Thyroid gland (tissue), 4 donors: ENCODE measurements around the gene TMEM11.

Experiments used
- POLR2A ChIP-seq, 2 donors: fragments of 450-650 bp; IDR thresholded peaks; one replicate each; pipeline ENCODE4 v1.6.1; 2017; ENCODE audit warnings: antibody characterized with exemption in 2 of 2, mild to moderate bottlenecking in 2 of 2, moderate library complexity in 1 of 2
- TF ChIP-seq, protein P1 (sequence below), 6 experiments: fragments of 200-600 bp in 3 of 6; fragments of 450-650 bp in 3 of 6; sonication (generic) in 3 of 6; IDR thresholded peaks; one replicate each; pipeline ENCODE4 v1.5.1; 2016 to 2019; ENCODE audit warnings: antibody characterized with exemption in 6 of 6, mild to moderate bottlenecking in 2 of 6, inconsistent platforms in 1 of 6, moderate library complexity in 1 of 6

- TF ChIP-seq, protein P1, sequence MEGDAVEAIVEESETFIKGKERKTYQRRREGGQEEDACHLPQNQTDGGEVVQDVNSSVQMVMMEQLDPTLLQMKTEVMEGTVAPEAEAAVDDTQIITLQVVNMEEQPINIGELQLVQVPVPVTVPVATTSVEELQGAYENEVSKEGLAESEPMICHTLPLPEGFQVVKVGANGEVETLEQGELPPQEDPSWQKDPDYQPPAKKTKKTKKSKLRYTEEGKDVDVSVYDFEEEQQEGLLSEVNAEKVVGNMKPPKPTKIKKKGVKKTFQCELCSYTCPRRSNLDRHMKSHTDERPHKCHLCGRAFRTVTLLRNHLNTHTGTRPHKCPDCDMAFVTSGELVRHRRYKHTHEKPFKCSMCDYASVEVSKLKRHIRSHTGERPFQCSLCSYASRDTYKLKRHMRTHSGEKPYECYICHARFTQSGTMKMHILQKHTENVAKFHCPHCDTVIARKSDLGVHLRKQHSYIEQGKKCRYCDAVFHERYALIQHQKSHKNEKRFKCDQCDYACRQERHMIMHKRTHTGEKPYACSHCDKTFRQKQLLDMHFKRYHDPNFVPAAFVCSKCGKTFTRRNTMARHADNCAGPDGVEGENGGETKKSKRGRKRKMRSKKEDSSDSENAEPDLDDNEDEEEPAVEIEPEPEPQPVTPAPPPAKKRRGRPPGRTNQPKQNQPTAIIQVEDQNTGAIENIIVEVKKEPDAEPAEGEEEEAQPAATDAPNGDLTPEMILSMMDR (IDR thresholded peaks at IDR 0.05), result no peak
- TF ChIP-seq POLR2A (IDR thresholded peaks at IDR 0.05), result no peak
These were observed 47.3 kb downstream of the TMEM11 start for GRCh38 chr17:21166595-21167210.
